Gastrocnemius medialis (tissue), 4 donors: ENCODE data around the gene MYO9A. TPM values are rescaled to one million over a fixed set of nuclear protein-coding genes. Genes with fewer than 3 reads are reported as not detected.

Experiments used
- ATAC-seq, 2 donors: fragments of 150-250 bp; one replicate each; pipeline ENCODE4 v1.9.1; 2016
- DNase-seq, 2 donors: peaks; one replicate each; pipeline ENCODE4 v3.0.0-alpha.2; 2019
- H3K27ac ChIP-seq, 4 donors: fragments of 200-600 bp; sonication (generic); 1 replicate in 1 of 4; 2 replicates in 3 of 4; pipeline ENCODE4 v1.5.1; 2016 to 2018; ENCODE audit warnings: mild to moderate bottlenecking in 2 of 4, moderate library complexity in 1 of 4
- H3K27me3 ChIP-seq, 3 donors: fragments of 200-600 bp; sonication (generic) in 2 of 3; 1 replicate in 1 of 3; 2 replicates in 2 of 3; pipeline versions ENCODE4 v1.5.1 to v1.6.0; 2016 to 2019; ENCODE audit warnings: mild to moderate bottlenecking in 1 of 3, moderate library complexity in 1 of 3
- H3K36me3 ChIP-seq, 2 donors: fragments of 200-600 bp; sonication (generic) in 1 of 2; one replicate each; pipeline ENCODE4 v1.5.1; 2017 to 2018
- H3K4me1 ChIP-seq, 2 donors: fragments of 200-600 bp; sonication (generic) in 1 of 2; one replicate each; pipeline ENCODE4 v1.5.1; 2016 to 2017; ENCODE audit warnings: mild to moderate bottlenecking in 2 of 2
- H3K4me3 ChIP-seq, 4 donors: fragments of 200-600 bp; sonication (generic) in 3 of 4; 1 replicate in 1 of 4; 2 replicates in 3 of 4; pipeline ENCODE4 v1.5.1; 2016 to 2019; ENCODE audit warnings: mild to moderate bottlenecking in 2 of 4
- H3K9me3 ChIP-seq, 3 donors: fragments of 200-600 bp; sonication (generic) in 2 of 3; 1 replicate in 1 of 3; 2 replicates in 2 of 3; pipeline ENCODE4 v1.5.1; 2016 to 2019
- POLR2A ChIP-seq, 2 donors: fragments of 450-650 bp; IDR thresholded peaks; one replicate each; pipeline ENCODE4 v1.6.1; 2017; ENCODE audit warnings: antibody characterized with exemption in 2 of 2, mild to moderate bottlenecking in 2 of 2, moderate library complexity in 2 of 2
- in situ Hi-C, 4 donors: fragments of 200-750 bp; cut with MboI; loops; one replicate each; pipeline versions ENCODE4 v1.15.0 to v1.8.0; 2017; ENCODE audit warnings: low sequenced_read_pairs in 4 of 4
- intact Hi-C: fragments of 100-400 bp; cut with DNase I; formaldehyde crosslinking; loops from one replicate; pipeline ENCODE4 v1.15.1; 2023; ENCODE audit warnings: low total_unique reads
- total RNA-seq, 4 donors: library from RNA; depleted of rRNA; stranded (reverse); fragments of >200 nt; gene quantifications; one replicate each; pipeline versions ENCODE4 v1.1.0 to v1.2.3, GENCODE V29; 2016
- TF ChIP-seq, protein P1 (sequence below), 5 experiments: fragments of 450-650 bp in 3 of 5; fragments of 200-600 bp in 2 of 5; sonication (generic) in 2 of 5; IDR thresholded peaks in 4 of 5; conservative IDR thresholded peaks in 1 of 5; 1 replicate in 4 of 5; 2 replicates in 1 of 5; pipeline ENCODE4 v1.5.1; 2016 to 2019; ENCODE audit warnings: antibody characterized with exemption in 5 of 5, mild to moderate bottlenecking in 3 of 5, moderate library complexity in 3 of 5

Gene MYO9A
- total RNA-seq, 4 donors from 2014 or later: 21.0 to 40.9 (median 24.2) TPM

DNA sequence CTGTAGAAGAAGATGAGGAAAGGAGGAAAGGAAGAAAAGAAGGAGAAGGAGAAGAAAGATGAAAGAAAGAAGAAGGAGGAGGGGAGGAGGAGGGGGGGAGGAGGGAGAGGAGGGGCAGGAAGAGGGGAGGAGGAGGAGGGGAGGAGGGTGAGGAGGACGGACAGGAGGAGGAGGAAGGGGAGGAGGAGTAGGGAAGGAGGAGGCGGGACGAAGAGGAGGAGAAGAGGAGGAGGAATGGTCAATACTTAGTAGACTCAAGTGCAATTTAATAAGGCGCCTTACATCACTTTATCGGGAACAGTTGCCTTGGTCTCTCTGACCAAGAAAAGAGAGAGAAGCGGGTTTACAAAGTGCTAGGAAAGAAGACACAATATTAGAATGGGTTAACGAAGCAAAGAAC is 331.3 kb downstream of the MYO9A start:
- Histone ChIP-seq H3K36me3 (no peaks in the 10 kb centered on the region), H3K9me3 (no peaks in the 10 kb centered on the region), H3K27me3 (no peaks in the 10 kb centered on the region), H3K27ac (no peak overlapping the region), H3K4me3 (no peak overlapping the region), H3K4me1 (no peaks in the 10 kb centered on the region)
- TF ChIP-seq POLR2A (IDR thresholded peaks at IDR 0.05): no peak
- TF ChIP-seq, protein P1, sequence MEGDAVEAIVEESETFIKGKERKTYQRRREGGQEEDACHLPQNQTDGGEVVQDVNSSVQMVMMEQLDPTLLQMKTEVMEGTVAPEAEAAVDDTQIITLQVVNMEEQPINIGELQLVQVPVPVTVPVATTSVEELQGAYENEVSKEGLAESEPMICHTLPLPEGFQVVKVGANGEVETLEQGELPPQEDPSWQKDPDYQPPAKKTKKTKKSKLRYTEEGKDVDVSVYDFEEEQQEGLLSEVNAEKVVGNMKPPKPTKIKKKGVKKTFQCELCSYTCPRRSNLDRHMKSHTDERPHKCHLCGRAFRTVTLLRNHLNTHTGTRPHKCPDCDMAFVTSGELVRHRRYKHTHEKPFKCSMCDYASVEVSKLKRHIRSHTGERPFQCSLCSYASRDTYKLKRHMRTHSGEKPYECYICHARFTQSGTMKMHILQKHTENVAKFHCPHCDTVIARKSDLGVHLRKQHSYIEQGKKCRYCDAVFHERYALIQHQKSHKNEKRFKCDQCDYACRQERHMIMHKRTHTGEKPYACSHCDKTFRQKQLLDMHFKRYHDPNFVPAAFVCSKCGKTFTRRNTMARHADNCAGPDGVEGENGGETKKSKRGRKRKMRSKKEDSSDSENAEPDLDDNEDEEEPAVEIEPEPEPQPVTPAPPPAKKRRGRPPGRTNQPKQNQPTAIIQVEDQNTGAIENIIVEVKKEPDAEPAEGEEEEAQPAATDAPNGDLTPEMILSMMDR (IDR thresholded peaks at IDR 0.05 in 4 of 5, conservative IDR thresholded peaks at IDR 0.05 in 1 of 5): no peak
- ATAC-seq (no peak), DNase-seq (no peak)
- in situ Hi-C loops: no loop called here
- intact Hi-C loops: no loop called here

DNA sequence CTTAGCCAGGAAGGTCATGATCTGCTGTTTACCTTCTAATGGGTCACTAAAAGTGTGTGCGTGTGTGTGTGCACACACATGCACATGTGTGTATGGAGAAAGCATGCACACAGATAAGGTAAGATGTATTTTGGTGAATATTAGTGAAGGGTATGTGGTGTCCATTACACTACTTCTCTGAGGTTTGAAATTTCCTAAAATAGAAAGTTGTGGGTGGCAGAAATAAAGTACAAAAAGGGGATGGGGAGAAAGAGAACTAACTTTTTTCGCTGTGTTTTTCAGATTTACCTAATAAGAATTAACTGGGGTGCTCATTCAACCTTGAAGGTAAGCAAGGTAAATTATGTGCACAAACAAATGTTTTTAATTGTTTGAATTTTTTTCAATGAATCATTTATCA is 332.0 kb downstream of the MYO9A start:
- Histone ChIP-seq H3K27ac (no peak overlapping the region), H3K36me3 (no peaks in the 10 kb centered on the region), H3K4me3 (no peak overlapping the region), H3K27me3 (no peaks in the 10 kb centered on the region), H3K4me1 (no peaks in the 10 kb centered on the region), H3K9me3 (no peaks in the 10 kb centered on the region)
- intact Hi-C loops (no loop called here), in situ Hi-C loops (no loop called here)
- DNase-seq (no peak), ATAC-seq (no peak)
- no peak for TF ChIP-seq POLR2A (IDR thresholded peaks at IDR 0.05)
- TF ChIP-seq, protein P1 (IDR thresholded peaks at IDR 0.05 in 4 of 5, conservative IDR thresholded peaks at IDR 0.05 in 1 of 5): no peak

DNA sequence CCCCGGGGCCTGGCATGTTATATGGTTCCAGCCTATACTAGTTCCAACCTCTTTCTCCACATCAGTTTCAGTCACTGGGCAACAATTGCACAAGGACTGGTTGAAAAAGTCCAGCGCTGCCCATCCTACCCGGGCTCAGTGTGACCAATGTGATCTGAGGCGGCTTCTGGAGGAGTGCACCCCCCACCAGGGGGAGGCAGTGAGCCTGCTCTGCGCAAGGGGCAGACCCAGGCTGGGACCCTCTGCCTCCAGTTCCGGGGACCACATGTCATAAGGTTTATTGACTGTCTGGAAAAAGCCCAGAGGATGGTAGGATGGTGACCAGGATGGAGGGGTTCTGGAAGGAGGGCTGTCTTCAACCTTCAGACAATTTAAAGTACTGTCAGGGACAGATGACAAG is 333.2 kb downstream of the MYO9A start:
- Histone ChIP-seq H3K27ac (no peak overlapping the region), H3K36me3 (no peaks in the 10 kb centered on the region), H3K27me3 (no peaks in the 10 kb centered on the region), H3K9me3 (no peaks in the 10 kb centered on the region), H3K4me1 (peaks cover 7 to 9% of the 10 kb centered on the region in 2 donors), H3K4me3 (no peak overlapping the region)
- DNase-seq (no peak), ATAC-seq (no peak)
- no peak for TF ChIP-seq POLR2A (IDR thresholded peaks at IDR 0.05)
- intact Hi-C loops: no loop called here
- in situ Hi-C loops: no loop called here

DNA sequence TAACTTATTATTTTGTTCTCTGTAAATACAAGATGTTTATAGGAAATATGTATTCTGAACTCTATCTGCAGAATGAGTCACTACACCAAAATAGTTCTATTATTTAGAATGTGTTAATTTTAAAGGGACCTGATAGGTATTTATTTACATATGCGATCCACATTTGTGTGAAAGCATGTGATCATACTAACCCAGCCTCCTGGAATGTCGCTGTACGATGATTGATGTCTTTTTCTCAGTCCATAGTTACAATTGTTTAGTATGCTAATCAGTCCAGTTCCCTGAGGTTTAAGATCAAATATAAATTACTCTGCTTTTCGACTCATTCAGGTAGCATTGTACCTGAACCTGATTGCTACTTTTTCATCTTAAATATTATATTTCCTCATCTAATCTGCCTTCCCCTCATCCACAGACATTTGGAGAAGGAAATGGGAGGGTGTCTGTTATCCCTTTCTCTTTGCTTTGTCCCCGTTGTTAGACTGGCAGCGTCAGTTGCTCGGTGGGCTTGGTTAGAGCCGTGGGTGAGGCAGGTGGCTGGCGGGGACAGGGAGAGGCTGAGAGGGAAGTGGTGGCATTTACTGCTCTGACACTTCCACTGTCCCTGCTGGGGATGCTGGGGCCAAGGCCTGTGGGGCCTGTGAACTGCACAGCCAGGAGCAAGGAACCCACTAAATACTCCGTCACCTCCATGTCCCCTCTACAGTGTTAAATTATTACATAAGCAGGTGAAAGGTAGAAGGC is 335.4 kb downstream of the MYO9A start:
- no peaks in the 10 kb centered on the region for H3K27me3 ChIP-seq
- no peak overlapping the region for H3K27ac ChIP-seq
- DNase-seq (no peak), ATAC-seq (no peak)
- intact Hi-C loops: no loop called here
- H3K4me3 ChIP-seq: no peak overlapping the region
- H3K4me1 ChIP-seq: peaks cover 7 to 9% of the 10 kb centered on the region in 2 donors
- no peak for TF ChIP-seq POLR2A (IDR thresholded peaks at IDR 0.05)
- TF ChIP-seq, protein P1 (IDR thresholded peaks at IDR 0.05 in 4 of 5, conservative IDR thresholded peaks at IDR 0.05 in 1 of 5): no peak
- in situ Hi-C loops: no loop called here
- H3K9me3 ChIP-seq: no peaks in the 10 kb centered on the region
- no peaks in the 10 kb centered on the region for H3K36me3 ChIP-seq

DNA sequence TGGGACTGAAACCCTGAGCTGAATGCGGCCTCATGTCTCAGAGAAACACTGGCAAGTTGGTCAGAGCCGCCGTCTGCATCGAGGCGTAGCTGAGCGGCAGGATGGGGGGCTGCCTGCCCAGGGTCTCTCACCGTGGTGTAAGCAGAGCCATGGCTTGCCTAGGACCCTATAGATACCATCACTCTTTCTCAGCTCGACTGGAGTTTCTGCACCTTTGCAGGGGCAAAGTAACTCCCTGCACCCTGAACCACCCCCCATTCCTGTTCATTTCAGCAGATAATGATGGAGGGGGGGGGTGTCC is 336.0 kb downstream of the MYO9A start:
- in situ Hi-C loops: no loop called here
- no peak for TF ChIP-seq POLR2A (IDR thresholded peaks at IDR 0.05)
- TF ChIP-seq, protein P1 (IDR thresholded peaks at IDR 0.05 in 4 of 5, conservative IDR thresholded peaks at IDR 0.05 in 1 of 5): no peak
- no peaks in the 10 kb centered on the region for H3K36me3 ChIP-seq
- H3K27ac ChIP-seq: no peak overlapping the region
- peaks cover 7 to 9% of the 10 kb centered on the region in 2 donors for H3K4me1 ChIP-seq
- H3K27me3 ChIP-seq: no peaks in the 10 kb centered on the region
- intact Hi-C loops: no loop called here
- no peak overlapping the region for H3K4me3 ChIP-seq
- no peaks in the 10 kb centered on the region for H3K9me3 ChIP-seq
- ATAC-seq (no peak), DNase-seq (no peak)
